Measurements from ENCODE around the gene ATP9A.

The ATP9A gene

DNA sequence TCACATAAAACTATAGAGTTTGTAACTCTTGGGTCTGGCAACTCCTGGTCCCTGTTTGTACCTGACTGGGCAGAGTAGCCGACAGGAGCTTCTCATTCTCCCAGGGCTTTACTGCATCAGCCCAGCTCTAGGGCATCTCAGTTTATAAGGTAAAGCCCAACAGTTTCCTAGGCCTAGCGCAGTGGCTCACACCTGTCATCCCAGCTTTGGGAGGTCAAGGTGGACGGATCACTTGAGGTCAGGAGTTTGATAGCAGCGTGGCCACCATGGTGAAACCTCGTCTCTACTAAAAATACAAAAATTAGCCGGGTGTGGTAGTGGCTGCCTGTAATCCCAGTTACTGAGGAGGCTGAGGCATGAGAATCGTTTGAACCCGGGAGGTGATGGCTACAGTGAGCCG, 47.8 kb downstream of the ATP9A start:
- H3K27ac ChIP-seq (replicated peaks), result no peak overlapping the region
- DNase-seq (ENCODE audit: low read depth in 1 of 2, low spot score in 1 of 2), result no peak
- H3K4me3 ChIP-seq (replicated peaks; ENCODE audit: insufficient read depth, low read length), result no peak overlapping the region
- H3K27me3 ChIP-seq (ENCODE audit: insufficient read depth, poor library complexity, severe bottlenecking), result peaks cover 3% of the 10 kb centered on the region
- TF ChIP-seq GABPA (IDR thresholded peaks at IDR 0.05; ENCODE audit: low read depth) (no peak), SPI1 (IDR thresholded peaks at IDR 0.05; ENCODE audit: borderline replicate concordance, low read depth) (no peak)
- TF ChIP-seq, protein P1, sequence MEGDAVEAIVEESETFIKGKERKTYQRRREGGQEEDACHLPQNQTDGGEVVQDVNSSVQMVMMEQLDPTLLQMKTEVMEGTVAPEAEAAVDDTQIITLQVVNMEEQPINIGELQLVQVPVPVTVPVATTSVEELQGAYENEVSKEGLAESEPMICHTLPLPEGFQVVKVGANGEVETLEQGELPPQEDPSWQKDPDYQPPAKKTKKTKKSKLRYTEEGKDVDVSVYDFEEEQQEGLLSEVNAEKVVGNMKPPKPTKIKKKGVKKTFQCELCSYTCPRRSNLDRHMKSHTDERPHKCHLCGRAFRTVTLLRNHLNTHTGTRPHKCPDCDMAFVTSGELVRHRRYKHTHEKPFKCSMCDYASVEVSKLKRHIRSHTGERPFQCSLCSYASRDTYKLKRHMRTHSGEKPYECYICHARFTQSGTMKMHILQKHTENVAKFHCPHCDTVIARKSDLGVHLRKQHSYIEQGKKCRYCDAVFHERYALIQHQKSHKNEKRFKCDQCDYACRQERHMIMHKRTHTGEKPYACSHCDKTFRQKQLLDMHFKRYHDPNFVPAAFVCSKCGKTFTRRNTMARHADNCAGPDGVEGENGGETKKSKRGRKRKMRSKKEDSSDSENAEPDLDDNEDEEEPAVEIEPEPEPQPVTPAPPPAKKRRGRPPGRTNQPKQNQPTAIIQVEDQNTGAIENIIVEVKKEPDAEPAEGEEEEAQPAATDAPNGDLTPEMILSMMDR (IDR thresholded peaks at IDR 0.05; ENCODE audit: insufficient read depth, low read length), result no peak

DNA sequence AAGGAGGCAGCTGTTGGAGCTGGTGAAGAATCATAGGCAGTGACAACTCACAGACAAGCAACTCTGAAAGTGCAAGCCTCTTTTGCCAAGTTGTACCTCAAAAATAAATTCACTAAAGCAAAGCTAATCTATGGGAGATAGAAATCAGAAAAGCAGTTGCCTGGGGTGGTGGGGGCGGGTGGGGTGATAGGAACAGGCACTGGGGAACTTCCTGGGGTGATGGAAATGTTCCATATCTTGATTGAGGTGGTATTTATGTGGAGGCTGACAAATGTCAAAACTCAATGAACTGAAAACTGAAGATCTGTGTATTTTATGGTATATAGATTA, 52.4 kb downstream of the ATP9A start:
- DNase-seq (ENCODE audit: low read depth in 1 of 2, low spot score in 1 of 2), result no peak
- Histone ChIP-seq H3K27me3 (ENCODE audit: insufficient read depth, poor library complexity, severe bottlenecking) (no peaks in the 10 kb centered on the region), H3K4me3 (replicated peaks; ENCODE audit: insufficient read depth, low read length) (no peak overlapping the region), H3K27ac (replicated peaks) (no peak overlapping the region)
- TF ChIP-seq SPI1 (IDR thresholded peaks at IDR 0.05; ENCODE audit: borderline replicate concordance, low read depth), result no peak
- TF ChIP-seq, protein P1 (IDR thresholded peaks at IDR 0.05; ENCODE audit: insufficient read depth, low read length), result no peak
- TF ChIP-seq POLR2AphosphoS5 (IDR thresholded peaks at IDR 0.05; ENCODE audit: low read depth), result no peak
- TF ChIP-seq, protein P2, sequence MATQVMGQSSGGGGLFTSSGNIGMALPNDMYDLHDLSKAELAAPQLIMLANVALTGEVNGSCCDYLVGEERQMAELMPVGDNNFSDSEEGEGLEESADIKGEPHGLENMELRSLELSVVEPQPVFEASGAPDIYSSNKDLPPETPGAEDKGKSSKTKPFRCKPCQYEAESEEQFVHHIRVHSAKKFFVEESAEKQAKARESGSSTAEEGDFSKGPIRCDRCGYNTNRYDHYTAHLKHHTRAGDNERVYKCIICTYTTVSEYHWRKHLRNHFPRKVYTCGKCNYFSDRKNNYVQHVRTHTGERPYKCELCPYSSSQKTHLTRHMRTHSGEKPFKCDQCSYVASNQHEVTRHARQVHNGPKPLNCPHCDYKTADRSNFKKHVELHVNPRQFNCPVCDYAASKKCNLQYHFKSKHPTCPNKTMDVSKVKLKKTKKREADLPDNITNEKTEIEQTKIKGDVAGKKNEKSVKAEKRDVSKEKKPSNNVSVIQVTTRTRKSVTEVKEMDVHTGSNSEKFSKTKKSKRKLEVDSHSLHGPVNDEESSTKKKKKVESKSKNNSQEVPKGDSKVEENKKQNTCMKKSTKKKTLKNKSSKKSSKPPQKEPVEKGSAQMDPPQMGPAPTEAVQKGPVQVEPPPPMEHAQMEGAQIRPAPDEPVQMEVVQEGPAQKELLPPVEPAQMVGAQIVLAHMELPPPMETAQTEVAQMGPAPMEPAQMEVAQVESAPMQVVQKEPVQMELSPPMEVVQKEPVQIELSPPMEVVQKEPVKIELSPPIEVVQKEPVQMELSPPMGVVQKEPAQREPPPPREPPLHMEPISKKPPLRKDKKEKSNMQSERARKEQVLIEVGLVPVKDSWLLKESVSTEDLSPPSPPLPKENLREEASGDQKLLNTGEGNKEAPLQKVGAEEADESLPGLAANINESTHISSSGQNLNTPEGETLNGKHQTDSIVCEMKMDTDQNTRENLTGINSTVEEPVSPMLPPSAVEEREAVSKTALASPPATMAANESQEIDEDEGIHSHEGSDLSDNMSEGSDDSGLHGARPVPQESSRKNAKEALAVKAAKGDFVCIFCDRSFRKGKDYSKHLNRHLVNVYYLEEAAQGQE (IDR thresholded peaks at IDR 0.05; ENCODE audit: insufficient replicate concordance, low read depth), result no peak
- no peak for TF ChIP-seq GABPA (IDR thresholded peaks at IDR 0.05; ENCODE audit: low read depth)

DNA sequence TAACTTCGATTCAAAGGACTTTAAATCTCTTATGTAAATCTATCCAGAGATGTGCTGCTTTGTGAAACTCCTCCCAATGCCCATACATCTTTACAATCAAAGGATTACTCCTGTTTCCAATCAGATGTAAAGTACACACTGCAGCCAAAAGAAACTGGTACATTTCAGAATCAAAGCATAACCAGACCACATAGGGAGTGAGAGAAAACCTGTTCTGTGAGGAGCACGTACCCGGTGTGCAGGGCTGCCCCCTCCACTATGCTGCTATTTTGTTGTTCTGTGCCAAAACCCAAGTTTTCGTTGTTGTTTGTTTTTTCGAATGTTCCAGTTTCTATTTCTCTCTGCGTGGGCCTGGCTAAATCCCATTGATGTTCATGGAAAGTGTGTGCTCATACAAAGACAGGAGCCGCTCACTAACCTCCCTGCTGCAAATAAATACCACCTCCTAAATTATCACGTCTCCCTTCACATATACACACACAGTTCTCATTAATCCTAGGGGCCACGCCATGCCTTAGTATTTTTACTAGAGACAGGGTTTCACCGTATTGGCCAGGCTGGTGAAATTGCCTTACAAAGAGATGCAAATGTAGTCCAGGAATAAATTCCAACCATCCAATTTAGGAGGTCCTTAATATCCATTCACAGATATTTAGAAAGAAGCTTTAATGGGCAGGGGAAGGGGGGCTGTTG, 52.9 kb downstream of the ATP9A start:
- TF ChIP-seq, protein P2 (IDR thresholded peaks at IDR 0.05; ENCODE audit: insufficient replicate concordance, low read depth), result no peak
- no peak overlapping the region for H3K27ac ChIP-seq (replicated peaks)

DNA sequence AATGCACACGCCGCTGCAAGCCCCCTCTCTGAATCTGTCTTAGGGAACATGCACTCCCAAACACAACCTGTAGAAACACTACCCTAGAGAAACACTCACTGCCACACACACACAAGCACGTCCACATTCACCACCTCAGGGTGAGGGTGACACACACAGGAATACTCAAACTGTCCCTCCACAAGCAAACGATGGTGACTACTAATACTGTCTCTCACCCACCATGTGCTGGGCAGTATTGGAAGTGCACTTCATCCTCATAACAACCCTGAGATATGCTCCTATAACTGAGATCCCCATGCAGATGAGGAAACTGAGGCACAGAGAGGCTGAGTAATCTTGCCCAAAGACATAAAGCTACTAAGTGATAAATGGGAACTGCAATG, 55.0 kb downstream of the ATP9A start:
- Histone ChIP-seq H3K4me3 (replicated peaks; ENCODE audit: insufficient read depth, low read length) (no peak overlapping the region), H3K27ac (replicated peaks) (no peak overlapping the region), H3K27me3 (ENCODE audit: insufficient read depth, poor library complexity, severe bottlenecking) (no peaks in the 10 kb centered on the region)
- no peak for DNase-seq (ENCODE audit: low read depth in 1 of 2, low spot score in 1 of 2)
- no peak for TF ChIP-seq GABPA (IDR thresholded peaks at IDR 0.05; ENCODE audit: low read depth)
- TF ChIP-seq POLR2AphosphoS5 (IDR thresholded peaks at IDR 0.05; ENCODE audit: low read depth), result no peak
- TF ChIP-seq SPI1 (IDR thresholded peaks at IDR 0.05; ENCODE audit: borderline replicate concordance, low read depth), result no peak

More for the DNA sequence above, 52.9 kb downstream of the ATP9A start:
- no peaks in the 10 kb centered on the region for H3K27me3 ChIP-seq (ENCODE audit: insufficient read depth, poor library complexity, severe bottlenecking)
- no peak for DNase-seq (ENCODE audit: low read depth in 1 of 2, low spot score in 1 of 2)
- H3K4me3 ChIP-seq (replicated peaks; ENCODE audit: insufficient read depth, low read length), result no peak overlapping the region

Data from HL-60 (cell line).